Lung (tissue), 12 donors: ENCODE data around the gene ZNF41. TPM values are rescaled to one million over a fixed set of nuclear protein-coding genes. Genes with fewer than 3 reads are reported as not detected.

ENCODE experiments used
- ATAC-seq: fragments of 200-7000 bp; cut with Tn5 transposase; one replicate; pipeline ENCODE4 v1.9.1; 2020; ENCODE audit warnings: moderate number of reproducible peaks; ENCODE audit not compliant: insufficient read depth, low FRiP score
- DNase-seq, 3 donors: peaks; one replicate each; pipeline ENCODE4 v3.0.0-alpha.2; 2013 to 2017
- H3K27ac ChIP-seq, 2 donors: one replicate each; pipeline ENCODE4 v1.5.1; 2013; ENCODE audit warnings: mild to moderate bottlenecking in 2 of 2, moderate library complexity in 2 of 2, control low read depth in 1 of 2, inconsistent platforms in 1 of 2, low read depth in 1 of 2, low read length in 1 of 2
- H3K27me3 ChIP-seq, 3 donors: one replicate each; pipeline ENCODE4 v1.5.1; 2013; ENCODE audit warnings: low read length in 2 of 3; ENCODE audit not compliant: control insufficient read depth in 3 of 3, insufficient read depth in 3 of 3
- H3K36me3 ChIP-seq, 4 donors: one replicate each; pipeline ENCODE4 v1.5.1; 2013; ENCODE audit warnings: low read length in 4 of 4, mild to moderate bottlenecking in 1 of 4, moderate library complexity in 1 of 4; ENCODE audit not compliant: control insufficient read depth in 4 of 4, insufficient read depth in 4 of 4
- H3K4me1 ChIP-seq, 5 donors: one replicate each; pipeline ENCODE4 v1.5.1; 2013; ENCODE audit warnings: low read length in 5 of 5, mild to moderate bottlenecking in 2 of 5, moderate library complexity in 1 of 5; ENCODE audit not compliant: control insufficient read depth in 5 of 5, insufficient read depth in 5 of 5
- H3K4me3 ChIP-seq: one replicate; pipeline ENCODE4 v1.5.1; 2013; ENCODE audit warnings: mild to moderate bottlenecking, control low read depth, moderate library complexity
- H3K9ac ChIP-seq, 2 donors: one replicate each; pipeline ENCODE4 v1.5.1; 2013; ENCODE audit warnings: low read length in 2 of 2, control low read depth in 1 of 2; ENCODE audit not compliant: insufficient read depth in 1 of 2
- H3K9me3 ChIP-seq, 4 donors: one replicate each; pipeline ENCODE4 v1.5.1; 2013; ENCODE audit warnings: low read length in 3 of 4, mild to moderate bottlenecking in 1 of 4, moderate library complexity in 1 of 4; ENCODE audit not compliant: control insufficient read depth in 4 of 4, insufficient read depth in 3 of 4
- WGBS, 2 donors: extraction: QIAGEN DNeasy Blood & Tissue Kit; methylation state at CpG; one replicate each; pipeline ENCODE4 v1.1.7; 2013; 5-methylcytosine and 5-hydroxymethylcytosine counted together
- polyA plus RNA-seq, 2 donors: library from polyadenylated mRNA; stranded (reverse); fragments of 200-250 nt; gene quantifications; one replicate each; pipeline ENCODE4 v1.2.1, GENCODE V29; 2013
- total RNA-seq, 2 donors: library from RNA; depleted of rRNA in 1 of 2; stranded (reverse); fragments of >200 nt in 1 of 2; gene quantifications; one replicate each; pipeline ENCODE4 v1.2.1, GENCODE V29; 2014 to 2021
- TF ChIP-seq, protein P1 (sequence below): IDR thresholded peaks from 2 replicates; pipeline ENCODE4 v1.5.1; 2012; ENCODE audit warnings: mild to moderate bottlenecking; ENCODE audit errors: control extremely low read depth, extremely low read depth
- donor health status: control.
- donor health status: control.
- donor health status: Bipolar disorder and iron deficiency.
- donor health status: healthy.
- donor health status: DM: yes; HTN: yes; CAD: no.

The ZNF41 gene
- total and polyA plus RNA-seq, 4 donors = 2.0 to 12.0 (median 6.9) TPM

DNA sequence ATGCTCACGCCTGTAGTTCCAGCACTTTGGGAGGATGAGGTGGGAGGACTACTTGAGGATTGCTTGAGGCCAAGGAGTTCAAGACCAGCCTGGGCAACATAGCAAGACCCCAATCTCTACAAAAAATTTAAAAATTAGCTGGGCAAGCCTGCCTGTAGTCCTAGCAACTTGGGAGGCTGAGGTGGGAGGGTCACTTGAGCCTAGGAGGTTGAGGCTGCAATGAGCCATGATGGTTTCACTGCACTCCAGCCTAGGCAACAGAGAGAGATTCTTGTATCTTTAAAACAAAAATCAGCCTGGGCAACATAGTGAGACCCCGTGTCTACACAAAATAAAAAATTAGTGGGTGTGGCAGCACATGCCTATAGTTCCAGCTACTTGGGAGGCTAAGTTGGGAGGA is 1.9 kb downstream of the ZNF41 start:
- Histone ChIP-seq H3K9me3 (peaks cover 0 to 2% (median 0%) of the 10 kb centered on the region in 4 donors), H3K4me3 (peak overlapping the region; percentile 16), H3K27me3 (no peaks in the 10 kb centered on the region), H3K9ac (no peak overlapping the region), H3K36me3 (no peaks in the 10 kb centered on the region), H3K4me1 (peaks cover 0 to 5% (median 2%) of the 10 kb centered on the region in 5 donors), H3K27ac (no peak overlapping the region)
- WGBS, 2 donors = 81 to 83% methylated on average over 2 of the region's 2 CpGs
- DNase-seq (no peak), ATAC-seq (no peak)
- TF ChIP-seq, protein P1, sequence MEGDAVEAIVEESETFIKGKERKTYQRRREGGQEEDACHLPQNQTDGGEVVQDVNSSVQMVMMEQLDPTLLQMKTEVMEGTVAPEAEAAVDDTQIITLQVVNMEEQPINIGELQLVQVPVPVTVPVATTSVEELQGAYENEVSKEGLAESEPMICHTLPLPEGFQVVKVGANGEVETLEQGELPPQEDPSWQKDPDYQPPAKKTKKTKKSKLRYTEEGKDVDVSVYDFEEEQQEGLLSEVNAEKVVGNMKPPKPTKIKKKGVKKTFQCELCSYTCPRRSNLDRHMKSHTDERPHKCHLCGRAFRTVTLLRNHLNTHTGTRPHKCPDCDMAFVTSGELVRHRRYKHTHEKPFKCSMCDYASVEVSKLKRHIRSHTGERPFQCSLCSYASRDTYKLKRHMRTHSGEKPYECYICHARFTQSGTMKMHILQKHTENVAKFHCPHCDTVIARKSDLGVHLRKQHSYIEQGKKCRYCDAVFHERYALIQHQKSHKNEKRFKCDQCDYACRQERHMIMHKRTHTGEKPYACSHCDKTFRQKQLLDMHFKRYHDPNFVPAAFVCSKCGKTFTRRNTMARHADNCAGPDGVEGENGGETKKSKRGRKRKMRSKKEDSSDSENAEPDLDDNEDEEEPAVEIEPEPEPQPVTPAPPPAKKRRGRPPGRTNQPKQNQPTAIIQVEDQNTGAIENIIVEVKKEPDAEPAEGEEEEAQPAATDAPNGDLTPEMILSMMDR = no peak

GRCh38 chrX:47480576-47480975 is 2.4 kb downstream of the ZNF41 start:
- Histone ChIP-seq H3K4me3 (no peak overlapping the region), H3K9ac (no peak overlapping the region), H3K27me3 (no peaks in the 10 kb centered on the region), H3K36me3 (no peaks in the 10 kb centered on the region), H3K4me1 (peaks cover 0 to 5% (median 2%) of the 10 kb centered on the region in 5 donors), H3K9me3 (peaks cover 0 to 2% (median 0%) of the 10 kb centered on the region in 4 donors), H3K27ac (no peak overlapping the region)
- no peak for DNase-seq
- TF ChIP-seq, protein P1 = no peak
- ATAC-seq = no peak
- WGBS, 2 donors = 37 to 44% methylated on average over 2 of the region's 2 CpGs

DNA sequence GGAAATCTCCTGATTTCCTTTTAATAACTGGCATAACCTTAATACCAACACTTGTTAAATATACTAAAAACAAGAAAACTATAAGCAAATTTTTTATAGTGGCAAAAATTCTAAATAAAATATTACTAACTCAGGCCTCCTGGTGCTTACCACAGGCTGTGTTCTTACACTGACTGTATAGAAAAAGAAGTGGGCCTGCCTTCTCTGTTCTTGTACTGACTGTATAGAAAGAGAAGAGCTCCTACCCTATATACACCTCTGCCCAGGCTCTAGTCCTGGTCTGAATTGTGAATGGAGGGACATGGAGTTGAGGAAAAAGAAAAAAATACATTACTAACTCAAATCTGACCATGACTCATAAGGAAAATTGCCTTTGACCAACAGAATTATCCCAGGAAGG is 7.5 kb downstream of the ZNF41 start:
- TF ChIP-seq, protein P1 = no peak
- DNase-seq (no peak), ATAC-seq (no peak)
- Histone ChIP-seq H3K9me3 (no peaks in the 10 kb centered on the region), H3K4me1 (no peaks in the 10 kb centered on the region), H3K4me3 (no peak overlapping the region), H3K27me3 (no peaks in the 10 kb centered on the region), H3K36me3 (no peaks in the 10 kb centered on the region), H3K9ac (no peak overlapping the region), H3K27ac (no peak overlapping the region)

- H3K27ac ChIP-seq = no peak overlapping the region
- peaks cover 0 to 4% (median 0%) of the 10 kb centered on the region in 4 donors for H3K36me3 ChIP-seq
- H3K9me3 ChIP-seq = peaks cover 0 to 5% (median 2%) of the 10 kb centered on the region in 4 donors
- no peak overlapping the region for H3K4me3 ChIP-seq
- WGBS, 2 donors = 69 to 100% methylated on average over 2 to 5 of the region's 5 CpGs
- H3K27me3 ChIP-seq = no peaks in the 10 kb centered on the region
- ATAC-seq = no peak
- TF ChIP-seq, protein P1 = no peak
- DNase-seq = no peak
- H3K4me1 ChIP-seq = peaks cover 0 to 1% (median 0%) of the 10 kb centered on the region in 5 donors
- no peak overlapping the region for H3K9ac ChIP-seq
These were observed 15.9 kb downstream of the ZNF41 start for GRCh38 chrX:47467106-47467505.
